ENCODE data around the gene TFEB.

DNA sequence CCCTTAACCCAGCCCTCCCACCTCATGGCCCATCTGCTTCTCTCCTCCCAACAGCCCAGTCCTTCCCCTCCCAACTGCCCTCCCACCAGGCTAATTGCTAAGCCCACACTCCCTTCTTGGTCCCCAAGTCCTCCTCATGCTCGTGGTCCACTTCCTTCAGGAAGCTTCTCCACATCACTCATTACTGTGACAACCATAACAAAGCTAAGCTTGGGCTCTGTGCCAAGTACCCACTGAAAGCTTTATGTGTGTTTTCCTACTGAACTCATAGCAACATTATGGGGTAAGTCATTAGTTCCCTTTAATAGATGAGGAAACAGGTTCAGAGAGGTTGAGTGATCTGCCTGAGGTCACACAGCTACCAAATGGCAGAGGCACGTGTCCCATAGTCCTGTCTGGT lies 28.1 kb upstream of the TFEB start:
- TF ChIP-seq CTCF (IDR thresholded peaks at IDR 0.05; ENCODE audit: insufficient read depth, low read length) (no peak), POLR2AphosphoS5 (IDR thresholded peaks at IDR 0.05; ENCODE audit: low read depth) (no peak), GABPA (IDR thresholded peaks at IDR 0.05; ENCODE audit: low read depth) (no peak)
